ENCODE results near the gene FIBP. TPM values are rescaled to one million over a fixed set of nuclear protein-coding genes. Genes with fewer than 3 reads are reported as not detected.

FIBP gene
- polyA plus RNA-seq, 1 experiment: 126 TPM

GRCh38 chr11:65898656-65899355, 10.5 kb upstream of the FIBP start:
- Histone ChIP-seq H3K4me3 (ENCODE audit: low read depth, low read length) (peak overlapping the region; percentile 96), H3K9me3 (ENCODE audit: control insufficient read depth, insufficient read depth, low read length) (no peaks in the 10 kb centered on the region; the same call in 1 of the 2 replicates), H3K27ac (ENCODE audit: low read depth, low read length) (peak overlapping the region; percentile 97), H3K27me3 (ENCODE audit: control insufficient read depth, insufficient read depth, low read length) (no peaks in the 10 kb centered on the region)
- TF ChIP-seq CTCF (IDR thresholded peaks at IDR 0.05; ENCODE audit: low read depth, low read length): no peak
- DNase-seq (ENCODE audit: low read depth, low spot score): no peak
- POLR2A ChIA-PET: interaction anchor here (0.6 to 6.7 kb wide), 8 partner anchors 9 to 284 kb away, joined by 3 to 153 read pairs (median 6); partner anchors contain the start of genes CCDC85B and FIBP
- CTCF ChIA-PET: interaction anchor here (1.0 to 5.1 kb wide), 7 partner anchors 10 to 124 kb away, joined by 3 to 34 read pairs (median 4); partner anchors contain the start of genes CCDC85B and FIBP

GRCh38 chr11:65897020-65897471, 8.8 kb upstream of the FIBP start:
- POLR2A ChIA-PET: interaction anchor here (0.7 to 6.7 kb wide), 5 partner anchors 7 to 50 kb away, joined by 4 to 153 read pairs (median 6); partner anchors contain the start of genes C11orf68, CCDC85B and FIBP

GRCh38 chr11:65896034-65896999, 8.0 kb upstream of the FIBP start:
- no peak for DNase-seq (ENCODE audit: low read depth, low spot score)
- Histone ChIP-seq H3K27ac (ENCODE audit: low read depth, low read length) (peak overlapping the region; percentile 68), H3K4me3 (ENCODE audit: low read depth, low read length) (peak overlapping the region; percentile 96), H3K9me3 (ENCODE audit: control insufficient read depth, insufficient read depth, low read length) (no peaks in the 10 kb centered on the region; the same call in 1 of the 2 replicates), H3K27me3 (ENCODE audit: control insufficient read depth, insufficient read depth, low read length) (no peaks in the 10 kb centered on the region)
- TF ChIP-seq CTCF (IDR thresholded peaks at IDR 0.05; ENCODE audit: low read depth, low read length): no peak
- CTCF ChIA-PET: interaction anchor here (0.5 to 5.1 kb wide), 3 partner anchors 7 to 160 kb away, joined by 4 to 34 read pairs (median 33); partner anchors contain the start of genes CCDC85B and FIBP
- POLR2A ChIA-PET: interaction anchor here (1.0 to 1.6 kb wide), 3 partner anchors 20 to 37 kb away, joined by 4 to 6 read pairs (median 4); partner anchors contain the start of gene C11orf68

More at GRCh38 chr11:65897020-65897471, 8.8 kb upstream of the FIBP start:
- H3K27ac ChIP-seq (ENCODE audit: low read depth, low read length): peak overlapping the region; percentile 68
- CTCF ChIA-PET: interaction anchor here (0.5 to 5.1 kb wide), 3 partner anchors 8 to 159 kb away, joined by 4 to 34 read pairs (median 33); partner anchors contain the start of genes CCDC85B and FIBP
- no peaks in the 10 kb centered on the region for H3K27me3 ChIP-seq (ENCODE audit: control insufficient read depth, insufficient read depth, low read length)
- H3K9me3 ChIP-seq (ENCODE audit: control insufficient read depth, insufficient read depth, low read length): no peaks in the 10 kb centered on the region; the same call in 1 of the 2 replicates
- no peak for DNase-seq (ENCODE audit: low read depth, low spot score)
- H3K4me3 ChIP-seq (ENCODE audit: low read depth, low read length): peak overlapping the region; percentile 96
- no peak for TF ChIP-seq CTCF (IDR thresholded peaks at IDR 0.05; ENCODE audit: low read depth, low read length)

- TF ChIP-seq CTCF (IDR thresholded peaks at IDR 0.05; ENCODE audit: low read depth, low read length): no peak
- ChIA-PET CTCF (interaction anchor here (0.7 to 5.1 kb wide), 2 partner anchors 10 to 127 kb away, joined by 7 to 33 read pairs; no protein-coding TSS in a partner anchor), POLR2A (interaction anchor here (1.6 kb wide), 1 partner anchor 20 kb away, joined by 6 read pairs; no protein-coding TSS in a partner anchor)
- no peak for DNase-seq (ENCODE audit: low read depth, low spot score)
- Histone ChIP-seq H3K4me3 (ENCODE audit: low read depth, low read length) (no peak overlapping the region), H3K9me3 (ENCODE audit: control insufficient read depth, insufficient read depth, low read length) (no peaks in the 10 kb centered on the region; the same call in 1 of the 2 replicates), H3K27ac (ENCODE audit: low read depth, low read length) (peak overlapping the region; percentile 68), H3K27me3 (ENCODE audit: control insufficient read depth, insufficient read depth, low read length) (no peaks in the 10 kb centered on the region)
Measured at GRCh38 chr11:65895482-65895981, 7.3 kb upstream of the FIBP start.

Data from AG04450 (cell line).